ENCODE results near the gene MNDA.

Gene MNDA

DNA sequence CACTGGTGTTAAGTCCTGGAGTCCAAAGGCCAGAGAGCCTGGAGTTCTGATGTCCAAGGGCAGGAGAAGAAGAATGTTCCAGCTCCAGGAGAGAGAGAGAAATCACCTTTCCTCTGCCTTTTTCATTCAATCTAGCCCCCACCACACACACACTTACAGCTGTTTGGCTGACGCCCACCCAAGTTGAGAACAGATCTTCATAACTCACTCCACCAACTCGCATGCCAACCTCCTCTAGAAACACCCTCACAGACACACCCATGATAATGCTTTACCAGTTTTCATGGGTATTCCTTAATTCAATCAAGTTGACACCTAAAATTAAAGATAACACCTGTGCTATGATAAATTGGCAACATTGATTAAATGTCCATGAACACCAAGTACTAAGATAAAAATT lies 42.0 kb downstream of the MNDA start:
- Mint-ChIP-seq H3K36me3 (ENCODE audit: insufficient read depth) (no peaks in the 10 kb centered on the region), H3K4me3 (no peak overlapping the region), H3K4me1 (ENCODE audit: low read depth in 2 of 2) (peaks cover 0 to 4% of the 10 kb centered on the region in 2 donors), H3K27me3 (peaks cover 6 to 9% of the 10 kb centered on the region in 2 donors), H3K27ac (no peak overlapping the region), H3K9me3 (no peaks in the 10 kb centered on the region)
- ATAC-seq (replicated peaks) (no peak), DNase-seq (no peak)

DNA sequence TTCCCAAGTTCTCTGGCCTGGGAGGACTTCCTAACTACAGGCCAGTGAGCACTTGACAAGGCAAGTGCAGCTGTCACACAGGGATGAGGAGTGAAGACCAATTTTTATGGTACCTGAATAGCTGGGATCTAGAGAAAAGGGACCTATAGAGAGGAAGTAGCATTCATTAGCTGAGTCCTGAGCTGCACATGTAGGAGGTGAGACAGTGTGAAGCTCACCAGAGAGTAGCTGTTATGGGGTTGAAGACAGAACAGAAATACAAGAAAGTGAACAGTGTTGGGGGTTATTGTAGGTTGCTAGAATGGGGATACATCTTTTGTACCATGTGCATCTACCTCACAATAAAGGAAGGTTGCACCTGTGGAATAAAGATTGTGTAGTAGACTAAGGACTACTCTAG lies 62.5 kb downstream of the MNDA start:
- H3K27ac Mint-ChIP-seq, result peak overlapping the region in 1 of 2 donors; percentile 76
- DNase-seq (no peak), ATAC-seq (replicated peaks) (no peak)
- no peaks in the 10 kb centered on the region for H3K27me3 Mint-ChIP-seq
- no peaks in the 10 kb centered on the region for H3K36me3 Mint-ChIP-seq (ENCODE audit: insufficient read depth)
- no peak overlapping the region for H3K4me3 Mint-ChIP-seq
- H3K9me3 Mint-ChIP-seq, result no peaks in the 10 kb centered on the region
- peaks cover 0 to 6% of the 10 kb centered on the region in 2 donors for H3K4me1 Mint-ChIP-seq (ENCODE audit: low read depth in 2 of 2)

GRCh38 chr1:158898722-158899121 lies 67.6 kb downstream of the MNDA start:
- no peak for DNase-seq
- Mint-ChIP-seq H3K9me3 (no peaks in the 10 kb centered on the region), H3K27me3 (peaks cover 0 to 12% of the 10 kb centered on the region in 2 donors), H3K27ac (no peak overlapping the region), H3K36me3 (ENCODE audit: insufficient read depth) (no peaks in the 10 kb centered on the region), H3K4me3 (no peak overlapping the region), H3K4me1 (ENCODE audit: low read depth in 2 of 2) (peaks cover 3 to 10% of the 10 kb centered on the region in 2 donors)
- ATAC-seq (replicated peaks), result no peak
